ENCODE data around the gene KRTAP4-1. TPM values are rescaled to one million over a fixed set of nuclear protein-coding genes. Genes with fewer than 3 reads are reported as not detected.

The KRTAP4-1 gene
- total and polyA plus RNA-seq, 9 donors: not detected

GRCh38 chr17:41226051-41226450 is 41.3 kb upstream of the KRTAP4-1 start:
- Histone ChIP-seq H3K4me3 (no peak overlapping the region), H3K4me1 (ENCODE audit: insufficient read depth) (no peaks in the 10 kb centered on the region), H3K36me3 (no peaks in the 10 kb centered on the region), H3K9me3 (no peaks in the 10 kb centered on the region), H3K27ac (no peak overlapping the region), H3K27me3 (no peaks in the 10 kb centered on the region)
- no peak for DNase-seq
- intact Hi-C loops (cut with DNase I): no loop called here
- no peak for TF ChIP-seq CTCF (IDR thresholded peaks at IDR 0.05)
- 89 to 91% (median 91%) methylated on average over 6 of the region's 6 CpGs for WGBS, 3 donors

GRCh38 chr17:41223821-41224220 is 39.1 kb upstream of the KRTAP4-1 start:
- H3K27ac ChIP-seq: no peak overlapping the region
- no peak for TF ChIP-seq POLR2A (IDR thresholded peaks at IDR 0.05)
- TF ChIP-seq CTCF (IDR thresholded peaks at IDR 0.05): no peak
- no peak for TF ChIP-seq EP300 (IDR thresholded peaks at IDR 0.05)
- 35 to 53% (median 41%) methylated on average over 2 of the region's 2 CpGs for WGBS, 3 donors
- no peaks in the 10 kb centered on the region for H3K36me3 ChIP-seq
- H3K4me1 ChIP-seq (ENCODE audit: insufficient read depth): no peaks in the 10 kb centered on the region
- intact Hi-C loops (cut with DNase I): no loop called here
- H3K9me3 ChIP-seq: no peaks in the 10 kb centered on the region
- H3K4me3 ChIP-seq: no peak overlapping the region
- DNase-seq: no peak
- no peaks in the 10 kb centered on the region for H3K27me3 ChIP-seq

- H3K9me3 ChIP-seq: no peaks in the 10 kb centered on the region
- TF ChIP-seq POLR2A (IDR thresholded peaks at IDR 0.05) (no peak), EP300 (IDR thresholded peaks at IDR 0.05) (no peak), CTCF (IDR thresholded peaks at IDR 0.05) (no peak)
- 74 to 83% (median 77%) methylated on average over 1 of the region's 1 CpG for WGBS, 3 donors
- no peaks in the 10 kb centered on the region for H3K27me3 ChIP-seq
- intact Hi-C loops (cut with DNase I): no loop called here
- no peak overlapping the region for H3K27ac ChIP-seq
- no peaks in the 10 kb centered on the region for H3K4me1 ChIP-seq (ENCODE audit: insufficient read depth)
- no peaks in the 10 kb centered on the region for H3K36me3 ChIP-seq
- no peak for DNase-seq
- H3K4me3 ChIP-seq: no peak overlapping the region
Measured at GRCh38 chr17:41215681-41216080, 31.0 kb upstream of the KRTAP4-1 start.

- no peaks in the 10 kb centered on the region for H3K27me3 ChIP-seq
- no peaks in the 10 kb centered on the region for H3K9me3 ChIP-seq
- TF ChIP-seq EP300 (IDR thresholded peaks at IDR 0.05) (no peak), CTCF (IDR thresholded peaks at IDR 0.05) (no peak), POLR2A (IDR thresholded peaks at IDR 0.05) (no peak)
- H3K4me3 ChIP-seq: no peak overlapping the region
- intact Hi-C loops (cut with DNase I): no loop called here
- WGBS, 3 donors: 56 to 73% (median 63%) methylated on average over 7 of the region's 7 CpGs
- DNase-seq: no peak
- no peaks in the 10 kb centered on the region for H3K4me1 ChIP-seq (ENCODE audit: insufficient read depth)
- H3K36me3 ChIP-seq: no peaks in the 10 kb centered on the region
- H3K27ac ChIP-seq: no peak overlapping the region
Measured at GRCh38 chr17:41212524-41213169, 27.9 kb upstream of the KRTAP4-1 start.

Measured in ovary (tissue), 9 donors.